Kidney (tissue), 14 donors: Measurements from ENCODE around the gene SLC26A3. TPM values are rescaled to one million over a fixed set of nuclear protein-coding genes. Genes with fewer than 3 reads are reported as not detected.

ENCODE experiments used
- DNase-seq, 5 donors: peaks; one replicate each; pipeline ENCODE4 v3.0.0-alpha.2; 2013 to 2020
- FAIRE-seq: peaks from 2 replicates; lab custom pipeline; 2012; peaks lifted over from hg19 to GRCh38; lab: Jason Lieb, UNC
- H3K27ac ChIP-seq, 2 donors: one replicate each; pipeline ENCODE4 v1.7.0; 2013; ENCODE audit warnings: low read depth in 2 of 2, low read length in 2 of 2, inconsistent platforms in 1 of 2
- H3K27me3 ChIP-seq: one replicate; pipeline ENCODE4 v1.7.1; 2013; ENCODE audit warnings: low read length, inconsistent platforms; ENCODE audit not compliant: control insufficient read depth, insufficient read depth
- H3K36me3 ChIP-seq, 3 donors: one replicate each; pipeline versions ENCODE4 v1.7.0 to v1.7.1; 2013; ENCODE audit warnings: low read length in 3 of 3, control low read depth in 1 of 3, inconsistent platforms in 1 of 3; ENCODE audit not compliant: insufficient read depth in 3 of 3, control insufficient read depth in 2 of 3
- H3K4me1 ChIP-seq, 3 donors: one replicate each; pipeline versions ENCODE4 v1.7.0 to v1.7.1; 2013; ENCODE audit warnings: low read length in 3 of 3, inconsistent platforms in 1 of 3, low read depth in 1 of 3; ENCODE audit not compliant: control insufficient read depth in 2 of 3, insufficient read depth in 2 of 3
- H3K4me3 ChIP-seq, 3 donors: one replicate each; pipeline versions ENCODE4 v1.7.0 to v1.8.1; 2013; ENCODE audit warnings: low read length in 3 of 3, control low read depth in 1 of 3, inconsistent platforms in 1 of 3
- H3K9ac ChIP-seq, 3 donors: one replicate each; pipeline versions ENCODE4 v1.7.0 to v1.7.1; 2013; ENCODE audit warnings: low read length in 3 of 3, control low read depth in 1 of 3, inconsistent platforms in 1 of 3
- H3K9me3 ChIP-seq, 3 donors: one replicate each; pipeline versions ENCODE4 v1.7.0 to v1.7.1; 2013; ENCODE audit warnings: low read length in 3 of 3, control low read depth in 1 of 3, inconsistent platforms in 1 of 3; ENCODE audit not compliant: control insufficient read depth in 2 of 3, insufficient read depth in 1 of 3
- intact Hi-C: fragments of 100-400 bp; cut with DNase I; formaldehyde crosslinking; loops from one replicate; pipeline ENCODE4 v1.11.1; 2022
- polyA plus RNA-seq: library from polyadenylated mRNA; stranded (reverse); fragments of 350-450 nt; fragmentation: Illumina TruSeq; extraction: RNeasy Lipid Tissue Mini Kit (QIAGEN cat#74804); gene quantifications from one replicate; pipeline ENCODE4 v1.2.3, GENCODE V29; 2014; ENCODE audit warnings: low read depth, low replicate concordance; ENCODE audit not compliant: insufficient read depth
- total RNA-seq: library from RNA; stranded (reverse); fragmentation: NEBNext Ultra II Directional; extraction: Animal tissue kit (Norgen Biotek cat#: 25700); gene quantifications from one replicate; pipeline ENCODE4 v1.2.1, GENCODE V29; 2021
- TF ChIP-seq, protein P1 (sequence below): IDR thresholded peaks from 3 replicates; pipeline ENCODE4 v1.5.1; 2012; ENCODE audit warnings: mild to moderate bottlenecking, moderate library complexity, borderline replicate concordance; ENCODE audit not compliant: insufficient read depth; ENCODE audit errors: extremely low read depth
- donor health status: control.
- donor health status: control.
- donor health status: control.
- donor health status: control.
- donor health status: control.
- donor health status: DM: yes; HTN: yes; CAD: no.
- donor health status: Normal renal cell carcinoma (clear cell type).

SLC26A3 gene
- total and polyA plus RNA-seq, 2 donors from 2014 or later = 0.25 to 0.32 TPM

- FAIRE-seq = no peak
- intact Hi-C loops = no loop called here
- no peaks in the 10 kb centered on the region for H3K9me3 ChIP-seq
Measured at GRCh38 chr7:107836237-107837144, 33.5 kb upstream of the SLC26A3 start.

DNA sequence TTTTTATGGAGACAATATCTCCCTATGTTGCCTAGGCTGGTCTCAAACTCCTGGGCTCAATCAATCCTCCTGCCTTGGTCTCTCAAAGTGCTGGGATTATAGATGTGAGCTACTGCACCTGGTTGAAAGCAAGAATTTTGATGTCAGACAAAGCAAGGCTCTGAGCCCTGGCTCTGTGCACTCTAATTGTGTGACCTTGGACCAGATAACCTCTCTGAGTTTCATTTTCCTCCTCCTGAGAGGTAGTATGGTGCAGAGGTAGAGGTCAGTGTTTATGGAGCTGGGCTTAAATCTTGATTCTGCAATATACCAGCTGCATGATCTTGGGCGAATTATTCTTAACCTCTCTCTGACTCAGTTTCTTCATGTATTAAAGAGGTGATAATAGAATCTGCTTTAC, 31.4 kb upstream of the SLC26A3 start:
- no peaks in the 10 kb centered on the region for H3K9me3 ChIP-seq
- H3K4me1 ChIP-seq = no peaks in the 10 kb centered on the region
- H3K36me3 ChIP-seq = no peaks in the 10 kb centered on the region
- DNase-seq = no peak
- H3K9ac ChIP-seq = no peak overlapping the region
- no peak for FAIRE-seq
- no peak overlapping the region for H3K27ac ChIP-seq
- H3K27me3 ChIP-seq = no peaks in the 10 kb centered on the region
- intact Hi-C loops = no loop called here
- no peak overlapping the region for H3K4me3 ChIP-seq
- TF ChIP-seq, protein P1, sequence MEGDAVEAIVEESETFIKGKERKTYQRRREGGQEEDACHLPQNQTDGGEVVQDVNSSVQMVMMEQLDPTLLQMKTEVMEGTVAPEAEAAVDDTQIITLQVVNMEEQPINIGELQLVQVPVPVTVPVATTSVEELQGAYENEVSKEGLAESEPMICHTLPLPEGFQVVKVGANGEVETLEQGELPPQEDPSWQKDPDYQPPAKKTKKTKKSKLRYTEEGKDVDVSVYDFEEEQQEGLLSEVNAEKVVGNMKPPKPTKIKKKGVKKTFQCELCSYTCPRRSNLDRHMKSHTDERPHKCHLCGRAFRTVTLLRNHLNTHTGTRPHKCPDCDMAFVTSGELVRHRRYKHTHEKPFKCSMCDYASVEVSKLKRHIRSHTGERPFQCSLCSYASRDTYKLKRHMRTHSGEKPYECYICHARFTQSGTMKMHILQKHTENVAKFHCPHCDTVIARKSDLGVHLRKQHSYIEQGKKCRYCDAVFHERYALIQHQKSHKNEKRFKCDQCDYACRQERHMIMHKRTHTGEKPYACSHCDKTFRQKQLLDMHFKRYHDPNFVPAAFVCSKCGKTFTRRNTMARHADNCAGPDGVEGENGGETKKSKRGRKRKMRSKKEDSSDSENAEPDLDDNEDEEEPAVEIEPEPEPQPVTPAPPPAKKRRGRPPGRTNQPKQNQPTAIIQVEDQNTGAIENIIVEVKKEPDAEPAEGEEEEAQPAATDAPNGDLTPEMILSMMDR = no peak

More at GRCh38 chr7:107836237-107837144, 33.5 kb upstream of the SLC26A3 start:
- Histone ChIP-seq H3K27me3 (no peaks in the 10 kb centered on the region), H3K4me1 (no peaks in the 10 kb centered on the region), H3K4me3 (no peak overlapping the region), H3K36me3 (no peaks in the 10 kb centered on the region), H3K9ac (no peak overlapping the region), H3K27ac (no peak overlapping the region)
- TF ChIP-seq, protein P1 = no peak
- no peak for DNase-seq

- Histone ChIP-seq H3K36me3 (no peaks in the 10 kb centered on the region), H3K4me3 (no peak overlapping the region), H3K9me3 (no peaks in the 10 kb centered on the region), H3K9ac (no peak overlapping the region), H3K4me1 (no peaks in the 10 kb centered on the region), H3K27me3 (no peaks in the 10 kb centered on the region), H3K27ac (no peak overlapping the region)
- no peak for FAIRE-seq
- intact Hi-C loops = no loop called here
- DNase-seq = no peak
- TF ChIP-seq, protein P1 = no peak
Measured at GRCh38 chr7:107833684-107834106, 30.7 kb upstream of the SLC26A3 start.
